GM23248 (cell line): Measurements from ENCODE around the gene CIDEC. TPM values are rescaled to one million over a fixed set of nuclear protein-coding genes. Genes with fewer than 3 reads are reported as not detected.

Source experiments
- DNase-seq: peaks from one replicate; pipeline ENCODE4 v3.0.0-alpha.2; 2015
- H2AFZ ChIP-seq: fragments of 200-600 bp; sonication (generic); 2 replicates; pipeline ENCODE4 v1.6.1; 2016; ENCODE audit warnings: antibody characterized with exemption
- H3F3A ChIP-seq: fragments of 200-600 bp; sonication (generic); 2 replicates; pipeline ENCODE4 v1.6.1; 2016; ENCODE audit warnings: mild to moderate bottlenecking, antibody characterized with exemption, mixed run types; ENCODE audit not compliant: insufficient read depth
- H3K27ac ChIP-seq: fragments of 200-600 bp; sonication (generic); 2 replicates; pipeline ENCODE4 v1.5.1; 2016; ENCODE audit warnings: mild to moderate bottlenecking
- H3K27me3 ChIP-seq: fragments of 200-600 bp; sonication (generic); replicated peaks from 2 replicates; pipeline ENCODE4 v1.6.1; 2016; ENCODE audit warnings: mild to moderate bottlenecking; ENCODE audit not compliant: insufficient read depth
- H3K36me3 ChIP-seq: fragments of 200-600 bp; sonication (generic); 2 replicates; pipeline ENCODE4 v1.6.1; 2016; ENCODE audit warnings: low read depth, mild to moderate bottlenecking
- H3K4me1 ChIP-seq: fragments of 200-600 bp; sonication (generic); 2 replicates; pipeline ENCODE4 v1.6.1; 2016; ENCODE audit warnings: mild to moderate bottlenecking; ENCODE audit not compliant: insufficient read depth
- H3K4me2 ChIP-seq: fragments of 200-600 bp; sonication (generic); one replicate; pipeline ENCODE4 v1.6.1; 2016; ENCODE audit warnings: mild to moderate bottlenecking; ENCODE audit not compliant: unreplicated experiment
- H3K4me3 ChIP-seq: fragments of 200-600 bp; sonication (generic); 2 replicates; pipeline ENCODE4 v1.5.1; 2016; ENCODE audit warnings: mild to moderate bottlenecking
- H3K79me2 ChIP-seq: fragments of 200-600 bp; sonication (generic); 2 replicates; pipeline ENCODE4 v1.6.1; 2016; ENCODE audit warnings: mild to moderate bottlenecking; ENCODE audit not compliant: insufficient read depth
- H3K9ac ChIP-seq: fragments of 200-600 bp; sonication (generic); 2 replicates; pipeline ENCODE4 v1.6.1; 2016; ENCODE audit warnings: mild to moderate bottlenecking
- H3K9me2 ChIP-seq: fragments of 200-600 bp; sonication (generic); 2 replicates; pipeline ENCODE4 v1.6.1; 2016; ENCODE audit warnings: mixed run types, mild to moderate bottlenecking, moderate library complexity; ENCODE audit not compliant: insufficient read depth
- H3K9me3 ChIP-seq: fragments of 200-600 bp; sonication (generic); one replicate; pipeline ENCODE4 v1.6.1; 2017; ENCODE audit warnings: low read depth
- H4K20me1 ChIP-seq: fragments of 200-600 bp; sonication (generic); 2 replicates; pipeline ENCODE4 v1.6.0; 2016; ENCODE audit not compliant: insufficient read depth
- EZH2 ChIP-seq: fragments of 200-600 bp; sonication (generic); IDR thresholded peaks from 2 replicates; pipeline ENCODE4 v1.6.1; 2018; ENCODE audit warnings: antibody characterized with exemption, mild to moderate bottlenecking; ENCODE audit not compliant: insufficient read depth, poor library complexity, severe bottlenecking
- EZH2phosphoT487 ChIP-seq: fragments of 200-600 bp; sonication (generic); IDR thresholded peaks from 2 replicates; pipeline ENCODE4 v1.6.1; 2018; ENCODE audit warnings: antibody characterized with exemption, moderate library complexity, mild to moderate bottlenecking, low read depth; ENCODE audit not compliant: insufficient read depth
- WGBS, 2 experiments: methylation state at CpG; one replicate each; pipeline ENCODE4 v1.1.6; 2015 to 2017; ENCODE audit warnings: low lambda C conversion rate in 2 of 2, low coverage in 1 of 2; ENCODE audit errors: missing lambda C conversion rate in 2 of 2; 5-methylcytosine and 5-hydroxymethylcytosine counted together
- in situ Hi-C: fragments of 300-500 bp; cut with MboI; formaldehyde crosslinking; loops from 2 replicates; pipeline ENCODE4 v1.15.0; 2020
- polyA plus RNA-seq: library from polyadenylated mRNA; unstranded; fragments of >200 nt; fragmentation: Nextera tagmentation; extraction: Ambion mirVana; gene quantifications from 2 replicates; pipeline ENCODE4 v1.2.1, GENCODE V29; 2016
- total RNA-seq: library from RNA; depleted of rRNA; stranded (reverse); fragments of >200 nt; shearing (Covaris generic); gene quantifications from 2 replicates; pipeline ENCODE4 v1.2.3, GENCODE V29; 2014

CIDEC gene
- total and polyA plus RNA-seq, 2 experiments from 2014 or later, result not detected

- H3K4me2 ChIP-seq, result peak overlapping the region; percentile 74
- H3K27ac ChIP-seq, result no peak overlapping the region
- H3K27me3 ChIP-seq, result no peaks in the 10 kb centered on the region
- no peaks in the 10 kb centered on the region for H3K36me3 ChIP-seq
- peaks cover 6% of the 10 kb centered on the region; the same call in 1 of the 2 replicates for H3F3A ChIP-seq
- in situ Hi-C loops, result no loop called here
- H3K9me2 ChIP-seq, result no peaks in the 10 kb centered on the region
- H2AFZ ChIP-seq, result peak overlapping the region; percentile 80
- no peaks in the 10 kb centered on the region for H3K79me2 ChIP-seq
- 17 to 21% methylated on average over 15 of the region's 15 CpGs for WGBS, 2 experiments
- no peak for DNase-seq
- H3K4me1 ChIP-seq, result peaks cover 13% of the 10 kb centered on the region
- peak overlapping the region; percentile 71 for H3K9ac ChIP-seq
- no peaks in the 10 kb centered on the region for H3K9me3 ChIP-seq
- TF ChIP-seq EZH2phosphoT487 (no peak), EZH2 (no peak)
- peak overlapping the region; percentile 73 for H3K4me3 ChIP-seq
- no peaks in the 10 kb centered on the region for H4K20me1 ChIP-seq
Observed at GRCh38 chr3:9914559-9915253, 34.7 kb upstream of the CIDEC start.

DNA sequence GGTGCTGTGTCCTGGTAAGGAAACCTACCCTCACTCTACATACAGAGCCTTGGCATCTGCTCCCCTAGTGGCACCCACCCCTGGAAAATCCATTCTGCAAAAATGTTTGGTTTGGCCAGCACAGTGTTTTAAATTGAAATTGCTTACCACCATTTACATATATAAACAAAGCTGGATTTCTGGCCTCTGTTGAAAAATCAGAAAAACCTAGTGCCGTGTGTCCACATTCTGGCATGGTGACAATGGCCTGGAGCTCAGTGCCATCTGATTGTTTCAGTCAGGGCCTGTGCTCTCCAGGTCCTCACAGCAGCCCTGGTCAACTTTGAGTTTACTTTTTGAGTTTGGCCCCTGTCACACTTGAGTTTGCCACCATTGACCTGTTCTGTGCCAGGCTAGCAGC lies 34.0 kb upstream of the CIDEC start:
- 67 to 87% methylated on average over 1 of the region's 1 CpG for WGBS, 2 experiments
- no peak for DNase-seq
- Histone ChIP-seq H3K27me3 (no peaks in the 10 kb centered on the region), H2AFZ (no peak overlapping the region), H3K9ac (no peak overlapping the region), H3K27ac (no peak overlapping the region), H3K4me2 (no peak overlapping the region), H3K4me1 (peaks cover 13% of the 10 kb centered on the region), H4K20me1 (no peaks in the 10 kb centered on the region), H3K36me3 (no peaks in the 10 kb centered on the region), H3K4me3 (no peak overlapping the region), H3K9me2 (no peaks in the 10 kb centered on the region), H3K79me2 (no peaks in the 10 kb centered on the region), H3F3A (peaks cover 6% of the 10 kb centered on the region; the same call in 1 of the 2 replicates), H3K9me3 (no peaks in the 10 kb centered on the region)
- in situ Hi-C loops, result no loop called here
- no peak for TF ChIP-seq EZH2
- no peak for TF ChIP-seq EZH2phosphoT487

- 81 to 92% methylated on average over 5 of the region's 5 CpGs for WGBS, 2 experiments
Observed at GRCh38 chr3:9913601-9914000, 33.5 kb upstream of the CIDEC start.

DNA sequence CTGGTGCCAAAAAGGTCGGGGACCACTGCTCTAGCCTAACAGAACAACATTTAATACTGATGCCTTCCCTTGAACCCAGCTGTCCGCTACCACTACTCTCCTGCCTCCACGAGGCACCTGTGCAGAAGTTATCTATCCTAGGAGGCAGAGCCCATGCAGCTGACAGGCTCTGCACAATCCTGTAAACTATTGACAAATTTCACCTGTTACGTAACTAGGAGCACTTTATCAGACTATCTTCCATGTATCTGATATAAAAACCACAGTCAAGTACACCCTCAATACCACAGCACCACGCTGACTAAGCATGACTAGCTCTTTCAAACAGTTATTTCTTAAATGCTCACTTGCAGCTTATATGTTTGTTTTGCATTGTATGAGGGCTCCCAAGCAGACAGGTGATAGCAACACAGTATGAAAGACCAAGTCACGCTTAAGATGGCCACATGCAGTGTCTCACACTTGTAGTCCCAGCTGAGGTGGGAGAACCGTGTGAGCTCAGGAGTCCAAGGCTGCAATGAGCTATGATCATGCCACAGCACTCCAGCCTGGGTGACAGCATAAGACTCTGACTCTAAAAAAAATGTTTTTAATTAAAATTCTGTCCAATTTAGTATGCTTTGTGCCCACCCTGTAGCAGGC lies 32.4 kb upstream of the CIDEC start:
- no peak overlapping the region for H3K4me3 ChIP-seq
- no peaks in the 10 kb centered on the region for H4K20me1 ChIP-seq
- TF ChIP-seq EZH2phosphoT487 (no peak), EZH2 (no peak)
- H3K4me2 ChIP-seq, result no peak overlapping the region
- no peaks in the 10 kb centered on the region for H3K79me2 ChIP-seq
- H3K9me2 ChIP-seq, result no peaks in the 10 kb centered on the region
- H3K27ac ChIP-seq, result no peak overlapping the region
- H3K27me3 ChIP-seq, result no peaks in the 10 kb centered on the region
- peak; percentile 70 for DNase-seq
- in situ Hi-C loops, result no loop called here
- peaks cover 6% of the 10 kb centered on the region; the same call in 1 of the 2 replicates for H3F3A ChIP-seq
- WGBS, 2 experiments, result 68 to 77% methylated on average over 7 of the region's 7 CpGs
- H3K9me3 ChIP-seq, result no peaks in the 10 kb centered on the region
- no peaks in the 10 kb centered on the region for H3K36me3 ChIP-seq
- no peak overlapping the region for H3K9ac ChIP-seq
- peaks cover 13% of the 10 kb centered on the region for H3K4me1 ChIP-seq
- no peak overlapping the region for H2AFZ ChIP-seq

More at GRCh38 chr3:9913601-9914000, 33.5 kb upstream of the CIDEC start:
- Histone ChIP-seq H3K4me2 (no peak overlapping the region), H3K79me2 (no peaks in the 10 kb centered on the region), H3F3A (peaks cover 6% of the 10 kb centered on the region; the same call in 1 of the 2 replicates), H3K4me3 (no peak overlapping the region), H3K27me3 (no peaks in the 10 kb centered on the region), H3K36me3 (no peaks in the 10 kb centered on the region), H3K27ac (no peak overlapping the region), H3K9me2 (no peaks in the 10 kb centered on the region), H4K20me1 (no peaks in the 10 kb centered on the region), H3K9me3 (no peaks in the 10 kb centered on the region), H3K4me1 (peaks cover 13% of the 10 kb centered on the region), H3K9ac (no peak overlapping the region), H2AFZ (no peak overlapping the region)
- TF ChIP-seq EZH2 (no peak), EZH2phosphoT487 (no peak)
- DNase-seq, result no peak
- in situ Hi-C loops, result no loop called here
